GM12873 (cell line): ENCODE data around the gene MORN1.

Source experiments
- TF ChIP-seq, protein P1 (sequence below): IDR thresholded peaks from 2 replicates; pipeline ENCODE4 v1.5.1; 2012; ENCODE audit warnings: low read depth, mild to moderate bottlenecking, moderate library complexity, low read length, control low read depth; ENCODE audit not compliant: insufficient read depth; ENCODE audit errors: missing control alignments

The MORN1 gene

GRCh38 chr1:2314803-2315673 lies 76.3 kb downstream of the MORN1 start:
- TF ChIP-seq, protein P1, sequence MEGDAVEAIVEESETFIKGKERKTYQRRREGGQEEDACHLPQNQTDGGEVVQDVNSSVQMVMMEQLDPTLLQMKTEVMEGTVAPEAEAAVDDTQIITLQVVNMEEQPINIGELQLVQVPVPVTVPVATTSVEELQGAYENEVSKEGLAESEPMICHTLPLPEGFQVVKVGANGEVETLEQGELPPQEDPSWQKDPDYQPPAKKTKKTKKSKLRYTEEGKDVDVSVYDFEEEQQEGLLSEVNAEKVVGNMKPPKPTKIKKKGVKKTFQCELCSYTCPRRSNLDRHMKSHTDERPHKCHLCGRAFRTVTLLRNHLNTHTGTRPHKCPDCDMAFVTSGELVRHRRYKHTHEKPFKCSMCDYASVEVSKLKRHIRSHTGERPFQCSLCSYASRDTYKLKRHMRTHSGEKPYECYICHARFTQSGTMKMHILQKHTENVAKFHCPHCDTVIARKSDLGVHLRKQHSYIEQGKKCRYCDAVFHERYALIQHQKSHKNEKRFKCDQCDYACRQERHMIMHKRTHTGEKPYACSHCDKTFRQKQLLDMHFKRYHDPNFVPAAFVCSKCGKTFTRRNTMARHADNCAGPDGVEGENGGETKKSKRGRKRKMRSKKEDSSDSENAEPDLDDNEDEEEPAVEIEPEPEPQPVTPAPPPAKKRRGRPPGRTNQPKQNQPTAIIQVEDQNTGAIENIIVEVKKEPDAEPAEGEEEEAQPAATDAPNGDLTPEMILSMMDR, result peak; percentile 66

GRCh38 chr1:2314273-2314802 lies 77.0 kb downstream of the MORN1 start:
- TF ChIP-seq, protein P1, result no peak

DNA sequence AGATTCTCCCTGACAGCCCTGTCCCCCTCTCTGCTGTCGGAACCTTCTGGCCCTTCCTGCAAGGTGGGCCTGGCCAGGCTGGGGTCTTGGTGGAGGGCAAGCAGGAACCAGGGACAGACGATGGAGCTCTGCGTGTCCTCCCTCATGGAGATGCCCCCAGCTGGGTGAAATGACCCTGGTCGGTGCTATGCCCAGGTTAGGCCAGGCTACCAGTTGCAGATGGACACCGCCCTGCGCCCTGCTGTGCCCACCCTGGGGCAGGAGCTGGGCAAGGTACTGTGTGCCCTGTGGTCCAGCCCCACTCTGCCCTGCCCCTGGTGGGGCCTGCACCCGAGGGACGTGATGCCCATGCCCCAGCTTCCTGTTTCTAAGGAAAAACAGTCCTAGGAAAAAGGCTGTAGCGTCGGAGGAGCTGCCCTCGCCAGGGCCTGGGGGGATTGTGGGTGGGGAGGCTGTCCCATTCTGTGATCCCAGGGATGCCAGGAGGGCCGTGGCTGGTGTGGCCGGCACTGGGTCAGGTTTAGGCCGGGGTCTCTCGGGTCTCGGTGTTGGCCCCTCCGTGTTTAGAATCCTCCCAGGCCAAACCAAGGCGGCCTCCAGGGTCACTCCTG lies 77.6 kb downstream of the MORN1 start:
- TF ChIP-seq, protein P1, result no peak

DNA sequence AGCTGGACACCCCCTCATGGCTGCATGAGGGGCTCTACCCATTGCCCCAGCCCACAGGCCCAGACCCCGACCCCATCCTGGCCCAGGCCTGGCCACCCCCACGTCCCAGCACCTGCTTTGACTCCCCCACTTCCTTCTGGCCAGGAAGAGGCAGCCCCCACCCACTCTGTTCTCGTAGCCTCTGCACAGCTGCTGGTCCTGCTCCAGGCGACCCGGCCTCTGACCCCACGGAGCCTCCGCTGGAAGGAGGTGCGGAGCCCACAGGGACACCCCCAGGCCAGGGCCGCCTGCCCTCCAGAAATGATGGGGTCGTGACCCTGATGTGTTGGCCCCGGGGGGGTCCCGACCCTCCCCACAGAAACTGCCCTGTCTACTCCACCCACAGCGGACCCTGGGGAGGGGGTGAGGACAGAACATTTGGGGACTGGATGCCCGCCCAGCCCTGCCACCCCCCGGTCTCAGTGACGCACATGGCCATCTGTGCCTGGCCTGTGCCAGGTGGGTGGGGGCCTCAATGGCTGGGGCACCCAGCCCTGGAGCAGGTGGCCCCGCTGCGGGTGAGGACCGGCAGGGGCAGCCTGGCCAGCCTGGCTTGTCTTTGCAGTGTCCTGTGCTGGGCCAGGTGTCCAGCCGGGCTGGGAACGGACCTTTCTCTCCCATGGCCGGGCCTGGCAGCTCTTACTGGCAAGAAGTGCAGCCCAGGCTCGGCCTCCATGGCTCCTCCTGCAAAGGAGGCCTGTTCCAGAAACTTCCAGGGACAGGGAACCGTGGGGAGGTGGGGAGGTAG lies 78.6 kb downstream of the MORN1 start:
- TF ChIP-seq, protein P1, result no peak

- TF ChIP-seq, protein P1, result no peak
Observed at GRCh38 chr1:2312160-2312514, 79.2 kb downstream of the MORN1 start.

DNA sequence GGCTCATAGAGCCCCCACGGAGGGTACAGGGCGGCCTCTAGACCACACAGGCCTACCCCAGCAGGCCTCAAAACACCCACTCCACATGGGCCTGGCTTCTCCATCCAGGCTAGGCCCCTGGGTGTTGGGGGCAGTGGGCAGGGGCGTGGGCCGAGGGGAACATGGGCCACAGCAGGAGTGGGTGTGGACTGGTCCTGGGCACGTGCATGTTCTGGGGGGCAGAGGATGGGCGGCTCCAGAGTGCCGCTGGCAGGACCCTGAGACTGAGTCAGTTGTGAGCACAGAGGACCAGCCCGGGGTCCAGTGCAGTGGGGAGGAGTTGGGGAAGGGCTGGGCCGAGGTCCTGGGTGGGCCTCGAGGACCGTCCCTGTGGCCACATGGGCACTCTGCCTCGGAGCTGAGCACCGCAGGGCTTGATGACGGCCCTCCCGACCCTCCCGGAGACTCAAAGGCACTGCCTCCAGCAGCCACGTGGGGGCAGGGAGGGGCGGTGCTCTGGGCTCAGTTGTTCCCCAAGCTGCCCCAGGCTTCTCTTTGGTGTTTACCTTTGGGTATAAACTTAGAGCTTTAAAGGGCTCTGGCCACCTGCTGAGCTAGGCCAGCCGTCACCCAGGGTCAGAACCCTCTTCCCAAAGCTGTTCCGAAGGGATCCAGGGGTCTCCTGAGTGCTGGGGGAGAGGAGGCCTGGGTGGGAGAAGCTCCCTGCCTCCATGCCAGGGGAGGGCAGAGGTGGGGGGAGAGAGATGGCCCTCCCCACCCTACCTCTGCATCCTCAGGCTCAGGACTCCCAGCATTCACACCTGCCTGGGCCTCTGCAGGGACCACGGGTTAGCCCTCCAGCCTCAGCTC lies 79.9 kb downstream of the MORN1 start:
- TF ChIP-seq, protein P1, result peak; percentile 55
